ENCODE measurements around the gene ZNF839. TPM values are rescaled to one million over a fixed set of nuclear protein-coding genes. Genes with fewer than 3 reads are reported as not detected.

Gene ZNF839
- polyA plus RNA-seq, 2 donors: 5.5 to 10.0 TPM

DNA sequence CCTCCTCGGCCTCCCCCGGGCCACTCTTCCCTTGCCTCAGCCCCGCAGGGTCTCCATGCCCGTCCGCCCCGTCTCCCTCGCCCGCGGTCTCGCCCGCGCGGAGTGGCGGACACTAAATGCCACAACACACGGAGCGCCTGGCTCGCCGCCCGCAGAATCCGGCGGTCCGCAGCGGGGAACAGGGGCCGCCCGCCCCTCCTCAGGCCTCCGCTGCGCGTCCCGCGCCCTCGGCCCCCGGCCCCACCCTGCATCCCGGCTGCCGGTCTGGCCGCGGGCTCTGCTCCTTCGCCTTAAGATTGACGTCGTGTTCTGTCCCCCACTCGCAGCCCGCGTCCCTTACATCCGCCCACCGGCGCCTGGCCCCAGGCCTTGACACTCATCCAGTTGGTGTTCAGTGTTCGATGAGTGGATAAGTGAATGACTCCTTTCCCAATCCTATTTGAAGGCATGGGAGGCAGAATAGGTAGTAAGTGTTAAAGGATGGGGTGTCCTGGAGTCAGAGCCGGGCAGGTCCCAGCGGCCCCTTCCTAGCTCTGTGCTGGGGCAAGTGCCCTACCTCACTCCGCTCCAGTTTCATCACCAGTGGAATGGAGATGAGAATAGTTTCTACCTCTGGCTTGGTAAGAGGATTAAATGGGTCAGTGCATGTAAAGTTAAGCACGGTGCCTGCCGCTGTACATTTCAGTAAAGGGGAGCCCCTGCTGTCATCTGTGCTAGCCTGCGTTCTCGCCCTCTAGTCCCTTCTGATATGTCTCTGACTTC, 43.8 kb downstream of the ZNF839 start:
- H3K4me1 ChIP-seq (ENCODE audit: control insufficient read depth in 2 of 2, insufficient read depth in 2 of 2, low read length in 1 of 2): peaks cover 4% of the 10 kb centered on the region in 2 donors
- no peaks in the 10 kb centered on the region for H3K9me3 ChIP-seq (ENCODE audit: control insufficient read depth in 2 of 2, insufficient read depth in 1 of 2, low read depth in 1 of 2, low read length in 1 of 2)
- WGBS, 2 donors: 3% methylated on average over 41 to 53 of the region's 53 CpGs

DNA sequence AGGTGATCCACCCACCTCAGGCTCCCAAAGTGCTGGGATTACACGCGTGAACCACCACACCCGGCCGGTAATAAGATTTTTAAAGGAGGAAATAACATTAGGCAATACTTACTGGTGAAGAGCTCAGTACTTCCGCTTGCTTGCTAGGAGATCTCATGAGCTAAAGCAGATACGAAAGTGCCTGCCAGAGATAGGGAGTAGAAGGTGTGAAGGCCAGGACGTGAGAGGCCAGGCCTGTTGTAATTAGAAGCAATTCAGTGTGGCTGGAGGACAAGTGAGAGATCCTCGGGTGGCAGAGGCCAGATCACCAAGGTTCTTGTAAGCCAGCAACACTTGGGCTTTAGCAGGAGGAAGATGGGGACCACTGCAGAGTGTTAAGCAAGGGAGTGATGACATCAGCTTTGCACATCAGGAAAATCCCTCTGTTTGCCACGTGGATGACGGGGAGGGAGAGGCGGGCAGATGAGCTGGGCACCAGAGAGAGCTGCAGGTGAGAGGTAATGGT, 50.8 kb downstream of the ZNF839 start:
- no peak overlapping the region for H3K4me3 ChIP-seq (ENCODE audit: low read depth in 1 of 2, low read length in 2 of 2)
- H3K27me3 ChIP-seq (ENCODE audit: control insufficient read depth in 1 of 2, insufficient read depth in 2 of 2, low read length in 2 of 2): no peaks in the 10 kb centered on the region
- no peak overlapping the region for H3K27ac ChIP-seq (ENCODE audit: low read depth in 2 of 2, low read length in 1 of 2)
- no peaks in the 10 kb centered on the region for H3K36me3 ChIP-seq (ENCODE audit: control insufficient read depth in 2 of 2, insufficient read depth in 2 of 2, low read length in 1 of 2)
- WGBS, 2 donors: 75 to 79% methylated on average over 11 of the region's 11 CpGs
- peaks cover 0 to 2% of the 10 kb centered on the region in 2 donors for H3K4me1 ChIP-seq (ENCODE audit: control insufficient read depth in 2 of 2, insufficient read depth in 2 of 2, low read length in 1 of 2)
- H3K9me3 ChIP-seq (ENCODE audit: control insufficient read depth in 2 of 2, insufficient read depth in 1 of 2, low read depth in 1 of 2, low read length in 1 of 2): no peaks in the 10 kb centered on the region

More for the DNA sequence above, 43.8 kb downstream of the ZNF839 start:
- Histone ChIP-seq H3K27ac (ENCODE audit: low read depth in 2 of 2, low read length in 1 of 2) (peak overlapping the region; percentile 87 to 91), H3K27me3 (ENCODE audit: control insufficient read depth in 1 of 2, insufficient read depth in 2 of 2, low read length in 2 of 2) (no peaks in the 10 kb centered on the region), H3K36me3 (ENCODE audit: control insufficient read depth in 2 of 2, insufficient read depth in 2 of 2, low read length in 1 of 2) (no peaks in the 10 kb centered on the region), H3K4me3 (ENCODE audit: low read depth in 1 of 2, low read length in 2 of 2) (peak overlapping the region; percentile 81 to 95)

DNA sequence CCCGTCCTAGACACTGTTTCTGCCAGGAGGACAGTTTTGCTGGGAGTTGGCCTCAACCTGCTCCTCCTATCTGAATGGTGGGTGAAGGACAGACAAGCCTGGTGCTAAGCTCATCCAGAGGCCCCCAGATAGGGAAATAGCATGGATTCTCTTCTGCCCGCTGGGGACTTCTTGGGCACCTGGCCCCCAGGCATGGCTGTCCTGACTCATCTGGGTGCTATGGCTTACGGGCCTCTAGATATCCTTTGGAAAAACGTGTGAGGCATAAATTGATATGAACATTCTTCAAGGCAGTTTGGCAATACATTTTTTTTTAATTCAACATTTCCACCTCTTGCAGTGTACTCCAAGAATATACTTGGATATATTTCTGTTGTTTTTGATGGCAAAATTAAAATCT, 51.8 kb downstream of the ZNF839 start:
- H3K36me3 ChIP-seq (ENCODE audit: control insufficient read depth in 2 of 2, insufficient read depth in 2 of 2, low read length in 1 of 2): no peaks in the 10 kb centered on the region
- no peaks in the 10 kb centered on the region for H3K27me3 ChIP-seq (ENCODE audit: control insufficient read depth in 1 of 2, insufficient read depth in 2 of 2, low read length in 2 of 2)
- H3K4me3 ChIP-seq (ENCODE audit: low read depth in 1 of 2, low read length in 2 of 2): no peak overlapping the region
- WGBS, 2 donors: 83 to 87% methylated on average over 4 of the region's 4 CpGs
- no peak overlapping the region for H3K27ac ChIP-seq (ENCODE audit: low read depth in 2 of 2, low read length in 1 of 2)
- peaks cover 0 to 2% of the 10 kb centered on the region in 2 donors for H3K4me1 ChIP-seq (ENCODE audit: control insufficient read depth in 2 of 2, insufficient read depth in 2 of 2, low read length in 1 of 2)
- H3K9me3 ChIP-seq (ENCODE audit: control insufficient read depth in 2 of 2, insufficient read depth in 1 of 2, low read depth in 1 of 2, low read length in 1 of 2): no peaks in the 10 kb centered on the region

DNA sequence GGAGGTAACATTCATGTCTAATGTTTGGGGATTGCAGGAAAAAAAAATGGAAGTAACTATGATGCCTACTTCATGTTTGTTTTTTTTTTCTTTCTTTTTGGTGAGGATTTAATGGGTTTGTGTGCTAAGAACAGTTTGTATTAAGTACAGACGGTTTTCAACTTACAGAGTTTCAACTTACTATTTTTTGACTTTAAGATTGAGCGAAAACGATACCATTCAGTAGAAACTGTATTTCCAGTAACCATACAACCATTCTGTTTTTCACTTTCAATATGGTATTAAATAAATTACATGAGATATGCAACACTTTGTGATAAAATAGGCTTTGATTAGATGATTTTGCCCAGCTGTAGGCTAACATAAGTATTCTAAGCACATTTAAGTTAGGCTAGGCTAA, 53.6 kb downstream of the ZNF839 start:
- Histone ChIP-seq H3K27me3 (ENCODE audit: control insufficient read depth in 1 of 2, insufficient read depth in 2 of 2, low read length in 2 of 2) (no peaks in the 10 kb centered on the region), H3K9me3 (ENCODE audit: control insufficient read depth in 2 of 2, insufficient read depth in 1 of 2, low read depth in 1 of 2, low read length in 1 of 2) (no peaks in the 10 kb centered on the region), H3K27ac (ENCODE audit: low read depth in 2 of 2, low read length in 1 of 2) (no peak overlapping the region), H3K36me3 (ENCODE audit: control insufficient read depth in 2 of 2, insufficient read depth in 2 of 2, low read length in 1 of 2) (peaks cover 0 to 3% of the 10 kb centered on the region in 2 donors), H3K4me1 (ENCODE audit: control insufficient read depth in 2 of 2, insufficient read depth in 2 of 2, low read length in 1 of 2) (peaks cover 0 to 2% of the 10 kb centered on the region in 2 donors), H3K4me3 (ENCODE audit: low read depth in 1 of 2, low read length in 2 of 2) (no peak overlapping the region)
- WGBS, 2 donors: 81 to 87% methylated on average over 3 of the region's 3 CpGs

DNA sequence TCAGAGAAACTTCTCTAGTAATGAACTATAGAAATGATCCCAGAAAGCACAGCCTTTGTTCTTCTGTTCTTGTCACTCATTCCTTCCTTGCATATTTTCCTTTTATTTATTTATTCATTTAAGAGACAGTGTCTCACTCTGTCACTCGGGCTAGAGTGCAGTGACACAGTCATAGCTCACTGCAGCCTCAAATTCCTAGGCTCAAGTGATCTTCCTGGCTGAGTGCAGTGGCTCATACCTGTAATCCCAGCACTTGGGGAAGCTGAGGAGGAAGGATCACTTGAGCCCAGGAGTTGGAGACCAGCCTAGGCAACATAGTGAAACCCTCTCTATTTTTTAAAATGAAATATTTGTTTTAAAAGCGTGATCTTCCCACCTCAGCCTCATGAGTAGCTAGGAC, 54.7 kb downstream of the ZNF839 start:
- Histone ChIP-seq H3K36me3 (ENCODE audit: control insufficient read depth in 2 of 2, insufficient read depth in 2 of 2, low read length in 1 of 2) (peaks cover 0 to 3% of the 10 kb centered on the region in 2 donors), H3K4me3 (ENCODE audit: low read depth in 1 of 2, low read length in 2 of 2) (no peak overlapping the region), H3K9me3 (ENCODE audit: control insufficient read depth in 2 of 2, insufficient read depth in 1 of 2, low read depth in 1 of 2, low read length in 1 of 2) (no peaks in the 10 kb centered on the region), H3K4me1 (ENCODE audit: control insufficient read depth in 2 of 2, insufficient read depth in 2 of 2, low read length in 1 of 2) (peaks cover 0 to 2% of the 10 kb centered on the region in 2 donors), H3K27me3 (ENCODE audit: control insufficient read depth in 1 of 2, insufficient read depth in 2 of 2, low read length in 2 of 2) (no peaks in the 10 kb centered on the region), H3K27ac (ENCODE audit: low read depth in 2 of 2, low read length in 1 of 2) (no peak overlapping the region)
- WGBS, 2 donors: 82 to 89% methylated on average over 2 of the region's 2 CpGs

DNA sequence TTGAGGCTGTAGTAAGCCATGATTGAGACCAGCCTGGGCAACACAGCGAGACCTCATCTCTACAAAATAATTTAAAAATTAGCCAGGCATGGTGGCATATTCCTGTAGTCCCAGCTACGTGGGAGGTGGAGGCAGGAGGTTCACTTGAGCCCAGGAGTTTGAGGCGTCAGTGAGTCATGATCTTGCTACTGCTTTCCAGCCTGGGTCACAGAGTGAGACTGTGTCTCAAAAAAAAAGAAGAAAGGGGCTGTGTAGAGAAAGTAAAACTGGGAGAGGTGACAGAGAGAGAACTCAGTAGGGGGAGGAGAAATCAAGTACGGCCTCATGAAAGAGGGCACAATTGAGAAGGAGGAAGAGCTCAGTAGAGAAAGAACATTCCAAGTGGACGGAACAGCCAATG, 55.6 kb downstream of the ZNF839 start:
- WGBS, 2 donors: 91 to 94% methylated on average over 5 of the region's 5 CpGs
- no peak overlapping the region for H3K4me3 ChIP-seq (ENCODE audit: low read depth in 1 of 2, low read length in 2 of 2)
- H3K4me1 ChIP-seq (ENCODE audit: control insufficient read depth in 2 of 2, insufficient read depth in 2 of 2, low read length in 1 of 2): peaks cover 0 to 2% of the 10 kb centered on the region in 2 donors
- no peaks in the 10 kb centered on the region for H3K9me3 ChIP-seq (ENCODE audit: control insufficient read depth in 2 of 2, insufficient read depth in 1 of 2, low read depth in 1 of 2, low read length in 1 of 2)
- H3K27ac ChIP-seq (ENCODE audit: low read depth in 2 of 2, low read length in 1 of 2): no peak overlapping the region
- no peaks in the 10 kb centered on the region for H3K27me3 ChIP-seq (ENCODE audit: control insufficient read depth in 1 of 2, insufficient read depth in 2 of 2, low read length in 2 of 2)
- H3K36me3 ChIP-seq (ENCODE audit: control insufficient read depth in 2 of 2, insufficient read depth in 2 of 2, low read length in 1 of 2): peaks cover 0 to 3% of the 10 kb centered on the region in 2 donors

DNA sequence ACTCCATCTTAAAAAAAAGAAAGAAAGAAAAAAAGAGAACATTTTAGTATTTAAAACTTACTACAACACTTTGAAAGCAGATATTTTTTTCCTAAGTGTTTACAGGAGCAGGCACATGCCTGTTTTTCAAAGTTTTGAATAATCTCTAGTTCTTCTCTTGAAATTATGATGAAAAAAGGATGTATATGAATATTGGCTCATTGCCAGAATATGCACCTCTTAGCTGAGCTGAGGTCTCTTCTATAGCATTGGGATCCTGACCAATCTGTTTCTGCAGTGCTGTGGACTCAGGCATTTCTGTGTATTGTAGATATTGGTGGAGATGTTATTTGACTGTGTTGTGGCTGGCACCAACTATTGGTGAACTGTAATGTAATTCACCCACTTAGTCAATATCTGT, 58.1 kb downstream of the ZNF839 start:
- Histone ChIP-seq H3K27ac (ENCODE audit: low read depth in 2 of 2, low read length in 1 of 2) (no peak overlapping the region), H3K4me3 (ENCODE audit: low read depth in 1 of 2, low read length in 2 of 2) (no peak overlapping the region), H3K27me3 (ENCODE audit: control insufficient read depth in 1 of 2, insufficient read depth in 2 of 2, low read length in 2 of 2) (no peaks in the 10 kb centered on the region), H3K4me1 (ENCODE audit: control insufficient read depth in 2 of 2, insufficient read depth in 2 of 2, low read length in 1 of 2) (no peaks in the 10 kb centered on the region), H3K9me3 (ENCODE audit: control insufficient read depth in 2 of 2, insufficient read depth in 1 of 2, low read depth in 1 of 2, low read length in 1 of 2) (no peaks in the 10 kb centered on the region), H3K36me3 (ENCODE audit: control insufficient read depth in 2 of 2, insufficient read depth in 2 of 2, low read length in 1 of 2) (peaks cover 0 to 3% of the 10 kb centered on the region in 2 donors)

DNA sequence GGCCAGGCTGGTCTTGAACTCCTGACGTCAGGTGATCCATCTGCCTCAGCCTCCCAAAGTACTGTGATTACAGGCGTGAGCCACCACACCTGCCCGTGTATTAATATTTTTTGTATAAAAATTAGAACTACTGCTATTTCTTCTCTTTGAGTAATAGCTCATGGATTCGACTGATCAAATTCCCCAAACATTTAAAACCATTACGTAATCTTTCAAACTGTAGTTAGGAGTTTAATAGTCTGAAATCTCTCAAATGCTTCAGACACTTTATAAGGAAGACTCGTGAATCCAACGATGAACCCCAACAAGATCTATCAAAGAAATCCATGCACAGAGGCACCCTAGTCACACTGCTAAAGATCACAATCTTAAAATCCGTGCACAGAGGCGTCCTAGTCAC, 59.3 kb downstream of the ZNF839 start:
- H3K4me1 ChIP-seq (ENCODE audit: control insufficient read depth in 2 of 2, insufficient read depth in 2 of 2, low read length in 1 of 2): no peaks in the 10 kb centered on the region
- WGBS, 2 donors: 96 to 98% methylated on average over 9 of the region's 9 CpGs
- no peaks in the 10 kb centered on the region for H3K9me3 ChIP-seq (ENCODE audit: control insufficient read depth in 2 of 2, insufficient read depth in 1 of 2, low read depth in 1 of 2, low read length in 1 of 2)
- peaks cover 0 to 3% of the 10 kb centered on the region in 2 donors for H3K36me3 ChIP-seq (ENCODE audit: control insufficient read depth in 2 of 2, insufficient read depth in 2 of 2, low read length in 1 of 2)
- no peak overlapping the region for H3K4me3 ChIP-seq (ENCODE audit: low read depth in 1 of 2, low read length in 2 of 2)
- no peaks in the 10 kb centered on the region for H3K27me3 ChIP-seq (ENCODE audit: control insufficient read depth in 1 of 2, insufficient read depth in 2 of 2, low read length in 2 of 2)
- H3K27ac ChIP-seq (ENCODE audit: low read depth in 2 of 2, low read length in 1 of 2): no peak overlapping the region

DNA sequence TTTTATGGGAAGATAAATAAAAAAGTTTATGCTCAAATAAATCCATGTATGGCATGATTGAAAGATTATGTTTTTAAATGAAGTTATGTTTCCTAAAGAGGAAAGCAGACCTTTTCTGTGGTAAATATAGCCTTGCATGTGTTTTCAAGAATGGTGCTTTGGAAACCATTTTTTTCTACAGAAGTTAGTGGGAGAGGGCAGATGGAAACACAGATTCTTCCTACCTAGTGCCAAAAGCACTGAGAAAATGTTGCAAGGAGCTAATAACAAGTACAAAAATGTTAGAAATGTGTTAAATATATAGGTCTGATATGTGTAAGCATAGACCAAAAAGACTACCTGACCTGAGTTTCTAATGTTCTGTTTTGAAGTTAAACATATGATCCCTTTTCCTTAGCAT, 67.5 kb downstream of the ZNF839 start:
- no peaks in the 10 kb centered on the region for H3K27me3 ChIP-seq (ENCODE audit: control insufficient read depth in 1 of 2, insufficient read depth in 2 of 2, low read length in 2 of 2)
- no peak overlapping the region for H3K27ac ChIP-seq (ENCODE audit: low read depth in 2 of 2, low read length in 1 of 2)
- H3K4me1 ChIP-seq (ENCODE audit: control insufficient read depth in 2 of 2, insufficient read depth in 2 of 2, low read length in 1 of 2): no peaks in the 10 kb centered on the region
- peaks cover 0 to 2% of the 10 kb centered on the region in 2 donors for H3K36me3 ChIP-seq (ENCODE audit: control insufficient read depth in 2 of 2, insufficient read depth in 2 of 2, low read length in 1 of 2)
- no peak overlapping the region for H3K4me3 ChIP-seq (ENCODE audit: low read depth in 1 of 2, low read length in 2 of 2)
- H3K9me3 ChIP-seq (ENCODE audit: control insufficient read depth in 2 of 2, insufficient read depth in 1 of 2, low read depth in 1 of 2, low read length in 1 of 2): no peaks in the 10 kb centered on the region

DNA sequence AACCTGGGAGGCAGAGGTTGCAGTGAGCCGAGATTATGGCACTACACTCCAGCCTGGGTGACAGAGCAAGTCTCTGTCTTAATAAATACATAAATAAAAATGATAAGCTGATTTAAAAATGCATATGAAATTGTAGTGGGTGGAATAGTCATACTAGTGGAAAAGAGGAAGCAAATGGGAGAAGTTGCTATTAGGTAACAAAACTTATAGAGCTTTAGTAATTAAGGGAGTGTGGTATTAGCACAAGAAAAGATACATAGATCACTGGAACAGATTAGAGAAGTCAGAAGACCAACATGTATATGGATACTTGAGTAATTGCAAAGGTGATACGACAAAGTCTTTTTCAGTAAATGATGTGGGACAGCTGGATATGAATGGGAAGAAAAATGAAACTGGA, 69.7 kb downstream of the ZNF839 start:
- Histone ChIP-seq H3K4me1 (ENCODE audit: control insufficient read depth in 2 of 2, insufficient read depth in 2 of 2, low read length in 1 of 2) (no peaks in the 10 kb centered on the region), H3K36me3 (ENCODE audit: control insufficient read depth in 2 of 2, insufficient read depth in 2 of 2, low read length in 1 of 2) (peaks cover 0 to 1% of the 10 kb centered on the region in 2 donors), H3K4me3 (ENCODE audit: low read depth in 1 of 2, low read length in 2 of 2) (no peak overlapping the region), H3K9me3 (ENCODE audit: control insufficient read depth in 2 of 2, insufficient read depth in 1 of 2, low read depth in 1 of 2, low read length in 1 of 2) (no peaks in the 10 kb centered on the region), H3K27me3 (ENCODE audit: control insufficient read depth in 1 of 2, insufficient read depth in 2 of 2, low read length in 2 of 2) (no peaks in the 10 kb centered on the region), H3K27ac (ENCODE audit: low read depth in 2 of 2, low read length in 1 of 2) (no peak overlapping the region)
- 87 to 89% methylated on average over 2 of the region's 2 CpGs for WGBS, 2 donors

All from esophagus (tissue), 2 donors.